Smooth muscle cell of the coronary artery (primary cell): ENCODE data around the gene MAP3K19. TPM values are rescaled to one million over a fixed set of nuclear protein-coding genes. Genes with fewer than 3 reads are reported as not detected.

Experiments
- total RNA-seq: library from RNA; depleted of rRNA; stranded (reverse); fragments of >200 nt; gene quantifications from 2 replicates; pipeline ENCODE4 v1.2.3, GENCODE V29; 2014; ENCODE audit warnings: low replicate concordance

Gene MAP3K19, protein sequence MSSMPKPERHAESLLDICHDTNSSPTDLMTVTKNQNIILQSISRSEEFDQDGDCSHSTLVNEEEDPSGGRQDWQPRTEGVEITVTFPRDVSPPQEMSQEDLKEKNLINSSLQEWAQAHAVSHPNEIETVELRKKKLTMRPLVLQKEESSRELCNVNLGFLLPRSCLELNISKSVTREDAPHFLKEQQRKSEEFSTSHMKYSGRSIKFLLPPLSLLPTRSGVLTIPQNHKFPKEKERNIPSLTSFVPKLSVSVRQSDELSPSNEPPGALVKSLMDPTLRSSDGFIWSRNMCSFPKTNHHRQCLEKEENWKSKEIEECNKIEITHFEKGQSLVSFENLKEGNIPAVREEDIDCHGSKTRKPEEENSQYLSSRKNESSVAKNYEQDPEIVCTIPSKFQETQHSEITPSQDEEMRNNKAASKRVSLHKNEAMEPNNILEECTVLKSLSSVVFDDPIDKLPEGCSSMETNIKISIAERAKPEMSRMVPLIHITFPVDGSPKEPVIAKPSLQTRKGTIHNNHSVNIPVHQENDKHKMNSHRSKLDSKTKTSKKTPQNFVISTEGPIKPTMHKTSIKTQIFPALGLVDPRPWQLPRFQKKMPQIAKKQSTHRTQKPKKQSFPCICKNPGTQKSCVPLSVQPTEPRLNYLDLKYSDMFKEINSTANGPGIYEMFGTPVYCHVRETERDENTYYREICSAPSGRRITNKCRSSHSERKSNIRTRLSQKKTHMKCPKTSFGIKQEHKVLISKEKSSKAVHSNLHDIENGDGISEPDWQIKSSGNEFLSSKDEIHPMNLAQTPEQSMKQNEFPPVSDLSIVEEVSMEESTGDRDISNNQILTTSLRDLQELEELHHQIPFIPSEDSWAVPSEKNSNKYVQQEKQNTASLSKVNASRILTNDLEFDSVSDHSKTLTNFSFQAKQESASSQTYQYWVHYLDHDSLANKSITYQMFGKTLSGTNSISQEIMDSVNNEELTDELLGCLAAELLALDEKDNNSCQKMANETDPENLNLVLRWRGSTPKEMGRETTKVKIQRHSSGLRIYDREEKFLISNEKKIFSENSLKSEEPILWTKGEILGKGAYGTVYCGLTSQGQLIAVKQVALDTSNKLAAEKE (N-terminal part only)
- total RNA-seq, result not detected in 2 replicates

DNA sequence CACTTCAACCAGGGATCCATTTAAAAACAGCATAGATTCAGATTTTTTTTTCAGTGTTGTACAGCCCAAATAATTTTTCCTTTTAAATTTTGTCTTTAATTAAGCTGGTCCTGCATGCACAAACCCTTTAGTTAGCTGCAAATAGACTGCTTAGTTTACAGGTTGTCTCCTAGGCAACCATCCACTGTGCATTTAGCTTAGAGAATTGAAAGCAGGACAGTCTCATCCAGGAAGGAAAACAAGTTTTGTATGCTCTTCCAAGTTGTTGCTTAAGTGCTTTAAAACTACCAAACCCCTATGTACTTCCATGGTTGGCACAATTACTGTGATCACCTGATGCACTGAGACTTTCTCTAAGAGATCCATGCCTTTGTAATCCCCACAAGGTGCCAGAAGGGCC, at the start of gene MAP3K19:
Gene MAP3K19 (minus strand): TSS at position 148 of the 400 bp plus-strand sequence. CDS start 22,800 bp downstream, outside the sequence.

DNA sequence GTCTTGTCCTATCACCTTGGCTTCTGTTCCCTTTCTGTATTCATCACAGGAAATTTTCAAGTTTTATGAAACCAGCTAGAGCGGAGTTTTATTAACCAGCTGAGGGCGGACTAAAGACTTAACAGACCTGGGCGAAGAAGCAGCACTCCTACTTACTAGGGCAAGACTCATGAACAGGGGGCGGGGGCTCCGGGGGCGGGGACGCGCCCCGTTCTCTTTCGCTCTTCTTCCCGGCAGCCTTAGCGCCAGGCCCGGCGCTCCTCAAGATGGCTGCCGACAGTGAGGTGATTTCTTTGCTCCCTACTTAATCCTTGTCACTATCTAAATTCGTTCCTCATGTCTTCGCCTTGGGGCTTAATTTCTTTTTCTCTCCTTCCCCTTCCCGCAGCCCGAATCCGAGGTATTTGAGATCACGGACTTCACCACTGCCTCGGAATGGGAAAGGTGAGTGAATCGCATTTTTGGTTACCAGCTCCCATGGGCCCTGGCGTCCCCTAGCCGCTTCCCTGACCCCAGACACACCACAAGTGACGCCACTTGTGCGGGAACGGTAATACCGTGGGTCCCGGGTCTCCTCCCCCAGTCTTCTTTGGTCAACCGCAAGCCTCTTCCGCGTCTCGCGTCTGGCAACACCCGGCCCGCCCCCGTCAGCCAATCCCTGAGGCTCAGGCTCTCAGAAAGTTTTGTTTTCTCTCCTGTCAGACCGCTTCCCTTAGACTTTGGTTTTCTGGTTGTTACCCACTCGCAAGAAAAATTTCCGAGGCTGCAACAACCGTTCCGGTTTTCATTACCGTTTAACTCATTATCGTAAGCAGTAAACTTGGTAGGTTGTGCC, 5.0 kb upstream of the MAP3K19 start, which contains the start of gene RAB3GAP1:
Gene RAB3GAP1 (plus strand): TSS at position 251 of the 835 bp plus-strand sequence. CDS start 16 bp downstream, at position 267.

DNA sequence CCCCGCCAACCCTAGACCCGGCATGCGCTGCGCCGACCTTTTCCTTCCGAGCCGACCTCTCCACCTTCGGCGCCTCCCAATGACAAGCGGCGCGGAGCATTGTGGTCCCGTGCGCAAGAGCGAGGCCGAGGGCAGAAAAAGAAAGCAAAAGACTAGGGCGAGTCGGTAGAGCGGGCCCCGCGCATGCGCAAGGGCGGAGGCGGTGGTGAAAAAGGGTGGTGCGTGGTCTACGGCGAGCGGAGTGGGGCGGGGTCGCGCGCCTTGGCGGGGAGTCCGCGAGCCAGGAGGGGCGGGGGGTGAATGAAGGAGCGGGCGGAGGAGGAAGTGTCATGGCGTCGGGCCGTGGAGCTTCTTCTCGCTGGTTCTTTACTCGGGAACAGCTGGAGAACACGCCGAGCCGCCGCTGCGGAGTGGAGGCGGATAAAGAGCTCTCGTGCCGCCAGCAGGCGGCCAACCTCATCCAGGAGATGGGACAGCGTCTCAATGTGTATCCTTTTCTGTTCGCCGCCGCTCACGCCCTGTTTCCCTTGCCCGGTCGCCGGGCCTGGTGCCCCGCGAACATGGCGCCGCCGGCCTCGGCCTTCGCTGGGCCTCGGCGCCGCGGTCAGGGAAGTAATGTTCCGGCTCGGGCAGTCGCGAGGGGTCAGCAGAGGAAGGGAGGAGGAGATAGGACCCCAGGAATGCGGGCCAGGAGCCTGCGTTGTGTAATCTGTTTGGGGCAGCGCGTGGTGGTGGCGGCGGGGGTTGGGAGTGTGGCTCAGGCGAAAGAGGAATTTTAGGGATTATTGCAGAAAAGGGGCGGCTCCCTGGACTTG, 128.5 kb downstream of the MAP3K19 start, which contains the start of gene CCNT2:
Gene CCNT2 (plus strand): TSS at position 297 of the 815 bp plus-strand sequence. CDS start 33 bp downstream, at position 330.

Other genes with a start within 250 kb of the MAP3K19 start
- not detected in 2 replicates for gene ACMSD, start 208.8 kb downstream of the MAP3K19 start, total RNA-seq
- 20.2 and 22.7 TPM in 2 replicates for gene CCNT2, start 128.6 kb downstream of the MAP3K19 start, total RNA-seq
- 56.1 and 69.9 TPM in 2 replicates for gene RAB3GAP1, start 4.8 kb upstream of the MAP3K19 start, total RNA-seq